K562 (cell line): ENCODE data around the gene VAMP4. TPM values are rescaled to one million over a fixed set of nuclear protein-coding genes. Genes with fewer than 3 reads are reported as not detected.

ENCODE experiments used
- C11orf30 ChIP-seq: fragments of 450-650 bp; IDR thresholded peaks from 2 replicates; pipeline ENCODE4 v1.6.1; 2016; ENCODE audit warnings: low read depth, mild to moderate bottlenecking
- CXXC5 ChIP-seq: fragments of 250-450 bp; sonication (Bioruptor Pico); IDR thresholded peaks from 2 replicates; pipeline ENCODE4 v1.8.0; 2022; ENCODE audit warnings: inconsistent platforms, mild to moderate bottlenecking, moderate library complexity
- E2F8 ChIP-seq: fragments of 450-650 bp; IDR thresholded peaks from 2 replicates; pipeline ENCODE4 v1.7.1; 2018; ENCODE audit warnings: mild to moderate bottlenecking, low read depth; ENCODE audit not compliant: partially characterized antibody
- GATAD2A ChIP-seq: fragments of 450-650 bp; IDR thresholded peaks from 2 replicates; pipeline ENCODE4 v1.6.1; 2017
- MAFG ChIP-seq: fragments of 450-650 bp; conservative IDR thresholded peaks from 2 replicates; pipeline ENCODE4 v1.6.1; 2016; ENCODE audit warnings: missing genetic modification characterization, missing compliant biosample characterization
- MIER1 ChIP-seq: fragments of 450-650 bp; IDR thresholded peaks from 2 replicates; pipeline ENCODE4 v1.6.1; 2016; ENCODE audit warnings: antibody characterized with exemption, mild to moderate bottlenecking, low read depth
- NEUROD1 ChIP-seq: fragments of 150-350 bp; IDR thresholded peaks from 2 replicates; pipeline ENCODE4 v1.6.1; 2014; ENCODE audit warnings: borderline replicate concordance, low read length, low read depth; ENCODE audit not compliant: partially characterized antibody
- SMAD4 ChIP-seq: fragments of 250-450 bp; sonication (Bioruptor Pico); conservative IDR thresholded peaks from 2 replicates; pipeline ENCODE4 v1.8.0; 2021; ENCODE audit warnings: inconsistent platforms, mild to moderate bottlenecking, moderate library complexity
- STAG1 ChIP-seq: sonication (generic); formaldehyde crosslinking; IDR thresholded peaks from 2 replicates; pipeline ENCODE4 v1.5.0; 2020; ENCODE audit warnings: missing genetic modification reagents, borderline replicate concordance
- ZNF197 ChIP-seq: fragments of 200-800 bp; sonication (Bioruptor generic); IDR thresholded peaks from 2 replicates; pipeline ENCODE4 v1.6.1; 2016; ENCODE audit warnings: low read depth, missing genetic modification characterization, missing compliant biosample characterization
- polyA plus RNA-seq, 8 experiments: library from polyadenylated mRNA; depleted of rRNA in 4 of 8; stranded (reverse) in 5 of 8; unstranded in 3 of 8; fragments of >200 nt; fragmentation: Nextera tagmentation in 2 of 8; fragmentation: Illumina TruSeq in 1 of 8; extraction: Ambion mirVana in 2 of 8; extraction: Trizol in 1 of 8; gene quantifications; 2 replicates each; pipeline versions ENCODE4 v1.2.1 to v1.2.3, GENCODE V29; 2011 to 2014; ENCODE audit warnings: inconsistent platforms in 1 of 8, missing spikeins in 1 of 8
- total RNA-seq, 7 experiments: library from RNA; depleted of rRNA in 6 of 7; stranded (reverse); fragments of >200 nt in 6 of 7; fragmentation: Illumina TruSeq in 2 of 7; extraction: Trizol in 2 of 7; gene quantifications; 2 replicates each; pipeline versions ENCODE4 v1.2.1 to v1.2.3, GENCODE V29; 2011 to 2021; ENCODE audit warnings: low replicate concordance in 1 of 7
- TF ChIP-seq, protein P1 (sequence below): sonication (generic); formaldehyde crosslinking; IDR thresholded peaks from 2 replicates; pipeline ENCODE4 v1.8.1; 2023; ENCODE audit warnings: mild to moderate bottlenecking, missing genetic modification reagents, moderate library complexity
- TF ChIP-seq, protein P2 (sequence below): fragments of 250-450 bp; sonication (Bioruptor Pico); IDR thresholded peaks from 2 replicates; pipeline ENCODE4 v1.8.0; 2022; ENCODE audit warnings: moderate library complexity, mild to moderate bottlenecking, inconsistent platforms
- TF ChIP-seq, protein P3 (sequence below), 2 experiments: fragments of 450-650 bp; IDR thresholded peaks; 2 replicates each; pipeline ENCODE4 v1.6.1; 2016
- TF ChIP-seq, protein P4 (sequence below): sonication (generic); formaldehyde crosslinking; IDR thresholded peaks from 2 replicates; pipeline ENCODE4 v1.8.1; 2023; ENCODE audit warnings: mild to moderate bottlenecking, missing genetic modification reagents

VAMP4 gene
- total and polyA plus RNA-seq, 9 of the 15 experiments (the other 6 are each of a cell fraction or from before 2014, with no cell fraction given), result 3.3 to 21.4 (median 11.9) TPM

- TF ChIP-seq, protein P1, sequence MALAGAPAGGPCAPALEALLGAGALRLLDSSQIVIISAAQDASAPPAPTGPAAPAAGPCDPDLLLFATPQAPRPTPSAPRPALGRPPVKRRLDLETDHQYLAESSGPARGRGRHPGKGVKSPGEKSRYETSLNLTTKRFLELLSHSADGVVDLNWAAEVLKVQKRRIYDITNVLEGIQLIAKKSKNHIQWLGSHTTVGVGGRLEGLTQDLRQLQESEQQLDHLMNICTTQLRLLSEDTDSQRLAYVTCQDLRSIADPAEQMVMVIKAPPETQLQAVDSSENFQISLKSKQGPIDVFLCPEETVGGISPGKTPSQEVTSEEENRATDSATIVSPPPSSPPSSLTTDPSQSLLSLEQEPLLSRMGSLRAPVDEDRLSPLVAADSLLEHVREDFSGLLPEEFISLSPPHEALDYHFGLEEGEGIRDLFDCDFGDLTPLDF (CRISPR knock-in tag), result peak; percentile 66; the same call in 1 of the 2 replicates
- TF ChIP-seq CXXC5 (peak; percentile 97), MIER1 (no peak), MAFG (tag) (no peak), C11orf30 (peak; percentile 98), GATAD2A (no peak), E2F8 (peak; percentile 88), STAG1 (CRISPR knock-in tag) (no peak), NEUROD1 (peak; percentile 91), SMAD4 (CRISPR knock-in tag) (peak; percentile 28; the same call in 1 of the 2 replicates), ZNF197 (CRISPR knock-in tag) (peak; percentile 75)
- TF ChIP-seq, protein P2, sequence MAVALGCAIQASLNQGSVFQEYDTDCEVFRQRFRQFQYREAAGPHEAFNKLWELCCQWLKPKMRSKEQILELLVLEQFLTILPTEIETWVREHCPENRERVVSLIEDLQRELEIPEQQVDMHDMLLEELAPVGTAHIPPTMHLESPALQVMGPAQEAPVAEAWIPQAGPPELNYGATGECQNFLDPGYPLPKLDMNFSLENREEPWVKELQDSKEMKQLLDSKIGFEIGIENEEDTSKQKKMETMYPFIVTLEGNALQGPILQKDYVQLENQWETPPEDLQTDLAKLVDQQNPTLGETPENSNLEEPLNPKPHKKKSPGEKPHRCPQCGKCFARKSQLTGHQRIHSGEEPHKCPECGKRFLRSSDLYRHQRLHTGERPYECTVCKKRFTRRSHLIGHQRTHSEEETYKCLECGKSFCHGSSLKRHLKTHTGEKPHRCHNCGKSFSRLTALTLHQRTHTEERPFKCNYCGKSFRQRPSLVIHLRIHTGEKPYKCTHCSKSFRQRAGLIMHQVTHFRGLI (CRISPR knock-in tag), result no peak
- TF ChIP-seq, protein P3, sequence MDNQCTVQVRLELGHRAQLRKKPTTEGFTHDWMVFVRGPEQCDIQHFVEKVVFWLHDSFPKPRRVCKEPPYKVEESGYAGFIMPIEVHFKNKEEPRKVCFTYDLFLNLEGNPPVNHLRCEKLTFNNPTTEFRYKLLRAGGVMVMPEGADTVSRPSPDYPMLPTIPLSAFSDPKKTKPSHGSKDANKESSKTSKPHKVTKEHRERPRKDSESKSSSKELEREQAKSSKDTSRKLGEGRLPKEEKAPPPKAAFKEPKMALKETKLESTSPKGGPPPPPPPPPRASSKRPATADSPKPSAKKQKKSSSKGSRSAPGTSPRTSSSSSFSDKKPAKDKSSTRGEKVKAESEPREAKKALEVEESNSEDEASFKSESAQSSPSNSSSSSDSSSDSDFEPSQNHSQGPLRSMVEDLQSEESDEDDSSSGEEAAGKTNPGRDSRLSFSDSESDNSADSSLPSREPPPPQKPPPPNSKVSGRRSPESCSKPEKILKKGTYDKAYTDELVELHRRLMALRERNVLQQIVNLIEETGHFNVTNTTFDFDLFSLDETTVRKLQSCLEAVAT (IDR thresholded peaks at IDR 0.05), result peak; percentile 65 to 97
- TF ChIP-seq, protein P4, sequence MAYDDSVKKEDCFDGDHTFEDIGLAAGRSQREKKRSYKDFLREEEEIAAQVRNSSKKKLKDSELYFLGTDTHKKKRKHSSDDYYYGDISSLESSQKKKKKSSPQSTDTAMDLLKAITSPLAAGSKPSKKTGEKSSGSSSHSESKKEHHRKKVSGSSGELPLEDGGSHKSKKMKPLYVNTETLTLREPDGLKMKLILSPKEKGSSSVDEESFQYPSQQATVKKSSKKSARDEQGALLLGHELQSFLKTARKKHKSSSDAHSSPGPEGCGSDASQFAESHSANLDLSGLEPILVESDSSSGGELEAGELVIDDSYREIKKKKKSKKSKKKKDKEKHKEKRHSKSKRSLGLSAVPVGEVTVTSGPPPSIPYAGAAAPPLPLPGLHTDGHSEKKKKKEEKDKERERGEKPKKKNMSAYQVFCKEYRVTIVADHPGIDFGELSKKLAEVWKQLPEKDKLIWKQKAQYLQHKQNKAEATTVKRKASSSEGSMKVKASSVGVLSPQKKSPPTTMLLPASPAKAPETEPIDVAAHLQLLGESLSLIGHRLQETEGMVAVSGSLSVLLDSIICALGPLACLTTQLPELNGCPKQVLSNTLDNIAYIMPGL (CRISPR knock-in tag), result no peak
Measured at GRCh38 chr1:171781176-171781875, 39.5 kb upstream of the VAMP4 start, which contains the start of gene METTL13 (continued).
